HepG2 (cell line): ENCODE measurements around the gene NSUN2. TPM values are rescaled to one million over a fixed set of nuclear protein-coding genes. Genes with fewer than 3 reads are reported as not detected.
A peak's percentile ranks its signal among the peaks of the same experiment; 100 is the strongest.

Experiments
- ATAC-seq: fragments of 200-7000 bp; cut with Tn5 transposase; 3 replicates; pipeline ENCODE4 v1.9.1; 2020; ENCODE audit warnings: mild to moderate bottlenecking, moderate library complexity
- BruUV-seq: library from RNA; stranded (reverse); fragments of 400-500 nt; replicated peaks from 2 replicates; lab custom pipeline; 2021; lab: Mats Ljungman, UMichigan
- CTCF ChIA-PET: fragments of 300-600 bp; formaldehyde crosslinking; extraction: SDS; loops from one replicate; lab custom pipeline; 2021; ENCODE audit warnings: low total read pairs, inconsistent platforms, low intra/inter-chr PET ratio; lab: Yijun Ruan, JAX
- POLR2A ChIA-PET: fragments of 350-600 bp; sonication (Branson Sonifier 250); formaldehyde crosslinking; loops from one replicate; lab custom pipeline; 2020; ENCODE audit warnings: antibody characterized with exemption, inconsistent platforms; lab: Yijun Ruan, JAX
- DNase-seq: peaks from one replicate; pipeline ENCODE4 v3.0.0-alpha.2; 2015; ENCODE audit warnings: low spot score
- FAIRE-seq: peaks from 3 replicates; lab custom pipeline; 2011; peaks lifted over from hg19 to GRCh38; lab: Jason Lieb, UNC
- H2AFZ ChIP-seq: one replicate; pipeline ENCODE4 v1.6.1; 2011; ENCODE audit warnings: low read length, inconsistent platforms
- H3K27ac ChIP-seq: fragments of 300-600 bp; 3 replicates; pipeline ENCODE4 v1.8.0; 2011; ENCODE audit warnings: mixed run types, mild to moderate bottlenecking, mixed read lengths, low read length, inconsistent platforms; ENCODE audit not compliant: insufficient read depth; ENCODE audit errors: extremely low read length
- H3K27me3 ChIP-seq, 2 experiments: fragments of 200-600 bp in 1 of 2; 2 replicates in 1 of 2; 3 replicates in 1 of 2; pipeline versions ENCODE4 v1.6.0 to v1.8.0; 2011; ENCODE audit warnings: low read length in 2 of 2, mild to moderate bottlenecking in 2 of 2, moderate library complexity in 2 of 2, inconsistent platforms in 1 of 2; ENCODE audit not compliant: insufficient read depth in 2 of 2, control insufficient read depth in 1 of 2
- H3K36me3 ChIP-seq, 2 experiments: fragments of 200-600 bp in 1 of 2; replicated peaks in 1 of 2; 2 replicates in 1 of 2; 3 replicates in 1 of 2; pipeline versions ENCODE4 v1.5.1 to v1.8.0; 2011; ENCODE audit warnings: low read length in 2 of 2, inconsistent platforms in 1 of 2; ENCODE audit not compliant: insufficient read depth in 2 of 2, control insufficient read depth in 1 of 2
- H3K4me1 ChIP-seq: 2 replicates; pipeline ENCODE4 v1.5.1; 2012; ENCODE audit warnings: low read length, inconsistent platforms; ENCODE audit not compliant: insufficient read depth
- H3K4me2 ChIP-seq: 2 replicates; pipeline ENCODE4 v1.6.0; 2011; ENCODE audit warnings: low read depth, low read length, inconsistent platforms
- H3K4me3 ChIP-seq, 3 experiments: fragments of 200-600 bp in 1 of 3; sonication (generic), shearing (Covaris generic) in 1 of 3; replicated peaks in 1 of 3; 2 replicates each; pipeline ENCODE4 v1.5.1; 2011 to 2016; ENCODE audit warnings: low read length in 3 of 3, inconsistent platforms in 2 of 3, low read depth in 2 of 3, mild to moderate bottlenecking in 2 of 3, control low read depth in 1 of 3, mixed read lengths in 1 of 3; ENCODE audit not compliant: insufficient read depth in 1 of 3
- H3K79me2 ChIP-seq: one replicate; pipeline ENCODE4 v1.6.1; 2011; ENCODE audit warnings: low read length, inconsistent platforms; ENCODE audit not compliant: insufficient read depth
- H3K9ac ChIP-seq: 2 replicates; pipeline ENCODE4 v1.6.0; 2011; ENCODE audit warnings: mild to moderate bottlenecking, low read depth, low read length, inconsistent platforms; ENCODE audit not compliant: insufficient read depth
- H3K9me3 ChIP-seq: 2 replicates; pipeline ENCODE4 v1.5.1; 2012; ENCODE audit warnings: mild to moderate bottlenecking, low read length
- H4K20me1 ChIP-seq: 2 replicates; pipeline ENCODE4 v1.6.0; 2011; ENCODE audit warnings: inconsistent platforms, mild to moderate bottlenecking, low read length, moderate library complexity; ENCODE audit not compliant: insufficient read depth
- CCAR2 ChIP-seq: fragments of 200-400 bp; formaldehyde crosslinking; optimal IDR thresholded peaks from 2 replicates; pipeline ENCODE3; 2018; ENCODE audit warnings: low read depth, mild to moderate bottlenecking, low read length, moderate library complexity
- DNMT3B ChIP-seq: conservative IDR thresholded peaks from 2 replicates; pipeline ENCODE4 v1.6.1; 2016; ENCODE audit warnings: missing biosample characterization, control low read depth
- HNF4G ChIP-seq, 2 experiments: sonication (generic) in 1 of 2; formaldehyde crosslinking in 1 of 2; IDR thresholded peaks; 2 replicates each; pipeline versions ENCODE4 v1.4.0 to v1.6.1; 2011 to 2020; ENCODE audit warnings: borderline replicate concordance in 2 of 2, low read depth in 2 of 2, mild to moderate bottlenecking in 2 of 2, low read length in 1 of 2, missing genetic modification reagents in 1 of 2, moderate library complexity in 1 of 2
- MED1 ChIP-seq: sonication (generic); formaldehyde crosslinking; IDR thresholded peaks from 2 replicates; pipeline ENCODE4 v1.4.0; 2020; ENCODE audit warnings: missing genetic modification reagents
- ZSCAN22 ChIP-seq: sonication (generic); formaldehyde crosslinking; IDR thresholded peaks from 2 replicates; pipeline ENCODE4 v1.4.0; 2020; ENCODE audit warnings: mild to moderate bottlenecking, missing genetic modification reagents
- ZSCAN9 ChIP-seq: IDR thresholded peaks from 2 replicates; pipeline ENCODE4 v1.6.1; 2016; ENCODE audit warnings: borderline replicate concordance
- WGBS: methylation state at CpG from one replicate; pipeline ENCODE4 v1.1.6; 2017; ENCODE audit warnings: low lambda C conversion rate; 5-methylcytosine and 5-hydroxymethylcytosine counted together
- in situ Hi-C: cut with HindIII; loops from 2 replicates; pipeline ENCODE4 v1.10.0; 2017; ENCODE audit warnings: low pct_unique_long_range_greater_than_20kb; ENCODE audit not compliant: extremely low pct_ligation_motif_present
- intact Hi-C: fragments of 100-400 bp; cut with micrococcal nuclease; formaldehyde crosslinking; loops from one replicate; pipeline ENCODE4 v1.10.0; 2022; ENCODE audit not compliant: unreplicated experiment
- polyA plus RNA-seq, 8 experiments: library from polyadenylated mRNA; depleted of rRNA in 3 of 8; stranded (reverse) in 7 of 8; unstranded in 1 of 8; fragments of >200 nt; fragmentation: Illumina TruSeq in 4 of 8; extraction: Trizol in 4 of 8; gene quantifications; 2 replicates each; pipeline versions ENCODE4 v1.2.1 to v1.2.3, GENCODE V29; 2011 to 2016; ENCODE audit warnings: low read depth in 4 of 8, missing spikeins in 1 of 8, mixed read lengths in 1 of 8; ENCODE audit not compliant: insufficient read depth in 1 of 8
- total RNA-seq, 5 experiments: library from RNA; depleted of rRNA; stranded (reverse); fragments of >200 nt; fragmentation: Illumina TruSeq; extraction: Trizol; gene quantifications; 2 replicates each; pipeline ENCODE4 v1.2.3, GENCODE V29; 2016; ENCODE audit warnings: low read depth in 1 of 5
- TF ChIP-seq, protein P1 (sequence below): sonication (generic); formaldehyde crosslinking; conservative IDR thresholded peaks from 2 replicates; pipeline ENCODE4 v1.8.0; 2022; ENCODE audit warnings: missing genetic modification reagents

The NSUN2 gene
- total and polyA plus RNA-seq, 2 of the 13 experiments (the other 11 are each of a cell fraction or from before 2014, with no cell fraction given) = 51.7 to 69.1 TPM

- TF ChIP-seq HNF4G (IDR thresholded peaks at IDR 0.05; ENCODE audit: borderline replicate concordance, low read depth, low read length) (no peak), HNF4G (CRISPR knock-in tag; IDR thresholded peaks at IDR 0.05; ENCODE audit: borderline replicate concordance, low read depth) (no peak), CCAR2 (no peak), DNMT3B (no peak)
- TF ChIP-seq, protein P1, sequence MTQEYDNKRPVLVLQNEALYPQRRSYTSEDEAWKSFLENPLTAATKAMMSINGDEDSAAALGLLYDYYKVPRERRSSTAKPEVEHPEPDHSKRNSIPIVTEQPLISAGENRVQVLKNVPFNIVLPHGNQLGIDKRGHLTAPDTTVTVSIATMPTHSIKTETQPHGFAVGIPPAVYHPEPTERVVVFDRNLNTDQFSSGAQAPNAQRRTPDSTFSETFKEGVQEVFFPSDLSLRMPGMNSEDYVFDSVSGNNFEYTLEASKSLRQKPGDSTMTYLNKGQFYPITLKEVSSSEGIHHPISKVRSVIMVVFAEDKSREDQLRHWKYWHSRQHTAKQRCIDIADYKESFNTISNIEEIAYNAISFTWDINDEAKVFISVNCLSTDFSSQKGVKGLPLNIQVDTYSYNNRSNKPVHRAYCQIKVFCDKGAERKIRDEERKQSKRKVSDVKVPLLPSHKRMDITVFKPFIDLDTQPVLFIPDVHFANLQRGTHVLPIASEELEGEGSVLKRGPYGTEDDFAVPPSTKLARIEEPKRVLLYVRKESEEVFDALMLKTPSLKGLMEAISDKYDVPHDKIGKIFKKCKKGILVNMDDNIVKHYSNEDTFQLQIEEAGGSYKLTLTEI (CRISPR knock-in tag) = no peak
Observed at GRCh38 chr5:6638236-6638635, 5.4 kb upstream of the NSUN2 start (continued).

GRCh38 chr5:6637590-6637989, 4.7 kb upstream of the NSUN2 start:
- H3K9ac ChIP-seq = no peak overlapping the region
- H3K4me2 ChIP-seq = no peak overlapping the region
- peaks cover 7% of the 10 kb centered on the region for H3K79me2 ChIP-seq
- no peaks in the 10 kb centered on the region for H3K9me3 ChIP-seq
- TF ChIP-seq MED1 (CRISPR knock-in tag) = no peak
- 0 out of 2 replicates have a peak, but pooled peaks have one; percentile 45 for TF ChIP-seq ZSCAN22 (CRISPR knock-in tag)
- TF ChIP-seq ZSCAN9 = no peak
- TF ChIP-seq, all 625 proteins: peak for 1
- ATAC-seq = no peak
- no peak for FAIRE-seq
- no peaks in the 10 kb centered on the region for H4K20me1 ChIP-seq
- peaks cover 35% of the 10 kb centered on the region for H3K4me1 ChIP-seq
- no TSS peak for BruUV-seq
- no peaks in the 10 kb centered on the region for H3K36me3 ChIP-seq
- no peak overlapping the region for H2AFZ ChIP-seq
- intact Hi-C loops = no loop called here
- in situ Hi-C loops = no loop called here
- no peak overlapping the region for H3K4me3 ChIP-seq
- ChIA-PET CTCF (no interaction called here), POLR2A (no interaction called here)
- 85% methylated on average over 6 of the region's 6 CpGs for WGBS
- DNase-seq = no peak
- no peaks in the 10 kb centered on the region; a peak in 1 of 5 replicates for H3K27me3 ChIP-seq
- H3K27ac ChIP-seq = no peak overlapping the region
